Right lung (tissue), 10 donors: Measurements from ENCODE around the gene ENPP1. TPM values are rescaled to one million over a fixed set of nuclear protein-coding genes. Genes with fewer than 3 reads are reported as not detected.

Experiments used
- DNase-seq, 2 donors: peaks; one replicate each; pipeline ENCODE4 v3.0.0-alpha.2; 2013
- long read RNA-seq, 8 donors: transcript quantifications; one replicate each; lab custom pipeline, GENCODE V29; 2026
- polyA plus RNA-seq, 5 donors: library from polyadenylated mRNA; unstranded; fragments of 120-200 nt; gene quantifications; one replicate each; pipeline versions ENCODE4 v1.2.1 to v1.2.3, GENCODE V29; 2013; ENCODE audit warnings: inconsistent platforms in 1 of 5, low replicate concordance in 1 of 5; ENCODE audit not compliant: insufficient read length in 5 of 5, insufficient read depth in 1 of 5

ENPP1 gene
- 1 to 10 TPM; 1.3 to 2.4 (median 1.9) TPM for polyA plus RNA-seq
- long read RNA-seq, donor 1 = 0 reads
- long read RNA-seq, donor 2 = 0 reads
- long read RNA-seq, donor 3 = 0 reads
- long read RNA-seq, donor 4 = 0 reads
- long read RNA-seq, donor 5, full-length matches to known transcripts = 1 of 1 reads
- long read RNA-seq, donor 5, partial matches to known transcripts = 0 of 1 reads
- long read RNA-seq, donor 5, other reads (novel, unspliced or antisense) = 0 of 1 reads
- long read RNA-seq, donor 6, partial matches to known transcripts = 256 of 340 reads
- long read RNA-seq, donor 6, other reads (novel, unspliced or antisense) = 84 of 340 reads
- long read RNA-seq, donor 7, full-length matches to known transcripts = 1 of 1 reads
- long read RNA-seq, donor 7, partial matches to known transcripts = 0 of 1 reads
- long read RNA-seq, donor 7, other reads (novel, unspliced or antisense) = 0 of 1 reads
- long read RNA-seq, donor 8 = 0 reads

GRCh38 chr6:131807644-131808459, at the start of gene ENPP1:
ENPP1 (plus strand) TSS chr6:131808020; CDS start chr6:131808036, 16 bp downstream.
- peak; percentile 40 to 44 for DNase-seq

GRCh38 chr6:131758920-131759319, 48.9 kb upstream of the ENPP1 start:
- no peak for DNase-seq

- no peak for DNase-seq
These were observed 46.6 kb upstream of the ENPP1 start for GRCh38 chr6:131761060-131761761.

GRCh38 chr6:131761762-131762067, 46.1 kb upstream of the ENPP1 start:
- DNase-seq = no peak

GRCh38 chr6:131762984-131763383, 44.8 kb upstream of the ENPP1 start:
- DNase-seq = no peak

GRCh38 chr6:131763749-131764148, 44.1 kb upstream of the ENPP1 start:
- no peak for DNase-seq

GRCh38 chr6:131764350-131764749, 43.5 kb upstream of the ENPP1 start:
- DNase-seq = no peak

- DNase-seq = no peak
These were observed 42.6 kb upstream of the ENPP1 start for GRCh38 chr6:131765081-131765803.

- no peak for DNase-seq
These were observed 42.0 kb upstream of the ENPP1 start for GRCh38 chr6:131765804-131766135.

GRCh38 chr6:131766631-131767030, 41.2 kb upstream of the ENPP1 start:
- DNase-seq = no peak

GRCh38 chr6:131768964-131769363, 38.9 kb upstream of the ENPP1 start:
- no peak for DNase-seq

GRCh38 chr6:131769385-131770141, 38.3 kb upstream of the ENPP1 start:
- DNase-seq = no peak

- no peak for DNase-seq
These were observed 37.0 kb upstream of the ENPP1 start for GRCh38 chr6:131770776-131771175.

GRCh38 chr6:131773284-131773950, 34.4 kb upstream of the ENPP1 start:
- no peak for DNase-seq

GRCh38 chr6:131775886-131776285, 31.9 kb upstream of the ENPP1 start:
- DNase-seq = no peak

GRCh38 chr6:131776985-131777384, 30.8 kb upstream of the ENPP1 start:
- DNase-seq = no peak

- no peak for DNase-seq
These were observed 29.7 kb upstream of the ENPP1 start for GRCh38 chr6:131778169-131778568.

- DNase-seq = no peak
These were observed 28.5 kb upstream of the ENPP1 start for GRCh38 chr6:131779304-131779703.

GRCh38 chr6:131780600-131780999, 27.2 kb upstream of the ENPP1 start:
- DNase-seq = no peak

GRCh38 chr6:131781687-131782086, 26.1 kb upstream of the ENPP1 start:
- no peak for DNase-seq
